HG02840 (cell line): ENCODE data around the gene ISCA1.

Source experiments
- ATAC-seq: cut with Tn5 transposase; IDR thresholded peaks from one replicate; pipeline ENCODE4 v1.9.1; 2021; ENCODE audit warnings: mild to moderate bottlenecking, moderate library complexity, moderate number of reproducible peaks; ENCODE audit not compliant: unreplicated experiment, low FRiP score

Gene ISCA1

GRCh38 chr9:86238861-86239770 is 43.2 kb downstream of the ISCA1 start:
- ATAC-seq = no peak

GRCh38 chr9:86230858-86231257 is 51.5 kb downstream of the ISCA1 start:
- no peak for ATAC-seq

- no peak for ATAC-seq
Measured at GRCh38 chr9:86222667-86223066, 59.7 kb downstream of the ISCA1 start.

GRCh38 chr9:86219606-86220005 is 62.7 kb downstream of the ISCA1 start:
- no peak for ATAC-seq

GRCh38 chr9:86217076-86217755 is 65.1 kb downstream of the ISCA1 start:
- ATAC-seq = no peak
